Type B pancreatic cell (in vitro differentiated cells): ENCODE measurements around the gene CEP128. TPM values are rescaled to one million over a fixed set of nuclear protein-coding genes. Genes with fewer than 3 reads are reported as not detected.

Experiments
- DNase-seq: peaks from one replicate; pipeline ENCODE4 v3.0.0; 2021; ENCODE audit warnings: mixed read lengths; ENCODE audit not compliant: unreplicated experiment; ENCODE audit errors: extremely low spot score
- H3K27ac Mint-ChIP-seq: 2 replicates; pipeline ENCODE4 v1.8.0; 2021; ENCODE audit warnings: mild to moderate bottlenecking, mixed read lengths
- H3K27me3 Mint-ChIP-seq: 2 replicates; pipeline ENCODE4 v1.8.0; 2021; ENCODE audit warnings: mixed read lengths
- H3K36me3 Mint-ChIP-seq: 2 replicates; pipeline ENCODE4 v1.8.0; 2021; ENCODE audit warnings: mixed read lengths
- H3K4me1 Mint-ChIP-seq: one replicate; pipeline ENCODE4 v1.8.0; 2021; ENCODE audit warnings: mixed read lengths; ENCODE audit not compliant: unreplicated experiment
- H3K4me3 Mint-ChIP-seq: 2 replicates; pipeline ENCODE4 v1.8.0; 2021; ENCODE audit warnings: mild to moderate bottlenecking, mixed read lengths
- H3K9me3 Mint-ChIP-seq: 2 replicates; pipeline ENCODE4 v1.8.0; 2021; ENCODE audit warnings: mixed read lengths
- total RNA-seq: library from RNA; stranded (reverse); gene quantifications from 2 replicates; pipeline ENCODE4 v1.2.1, GENCODE V29; 2021; ENCODE audit warnings: low replicate concordance
- TF ChIP-seq, protein P1 (sequence below): fragments of 200-600 bp; sonication (generic); conservative IDR thresholded peaks from 2 replicates; pipeline ENCODE4 v1.5.0; 2021; ENCODE audit warnings: antibody characterized with exemption, mild to moderate bottlenecking

Gene CEP128
- total RNA-seq, 1 donor from 2014 or later: 17.7 TPM

DNA sequence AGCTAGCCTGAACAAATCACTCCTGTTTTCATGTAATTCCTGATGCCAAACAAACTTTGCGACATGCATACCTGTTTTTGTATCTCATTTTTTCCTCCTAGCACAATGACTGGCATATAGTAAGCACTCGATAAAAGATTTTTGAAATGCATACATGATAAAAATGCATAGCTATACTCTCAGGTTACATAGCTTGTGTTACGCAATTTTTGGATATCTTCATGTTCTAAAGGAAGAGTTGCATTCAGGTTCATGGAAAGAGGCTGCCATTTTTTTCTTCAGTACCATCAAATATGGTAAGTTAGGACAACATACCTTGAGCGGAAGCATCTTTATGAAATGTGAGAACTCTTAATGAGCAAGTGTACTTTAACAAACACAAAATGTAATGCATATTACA, 445.4 kb downstream of the CEP128 start:
- Mint-ChIP-seq H3K36me3 (peaks cover 4% of the 10 kb centered on the region), H3K27me3 (no peaks in the 10 kb centered on the region), H3K4me1 (peaks cover 4% of the 10 kb centered on the region), H3K9me3 (no peaks in the 10 kb centered on the region), H3K27ac (no peak overlapping the region), H3K4me3 (no peak overlapping the region)
- TF ChIP-seq, protein P1, sequence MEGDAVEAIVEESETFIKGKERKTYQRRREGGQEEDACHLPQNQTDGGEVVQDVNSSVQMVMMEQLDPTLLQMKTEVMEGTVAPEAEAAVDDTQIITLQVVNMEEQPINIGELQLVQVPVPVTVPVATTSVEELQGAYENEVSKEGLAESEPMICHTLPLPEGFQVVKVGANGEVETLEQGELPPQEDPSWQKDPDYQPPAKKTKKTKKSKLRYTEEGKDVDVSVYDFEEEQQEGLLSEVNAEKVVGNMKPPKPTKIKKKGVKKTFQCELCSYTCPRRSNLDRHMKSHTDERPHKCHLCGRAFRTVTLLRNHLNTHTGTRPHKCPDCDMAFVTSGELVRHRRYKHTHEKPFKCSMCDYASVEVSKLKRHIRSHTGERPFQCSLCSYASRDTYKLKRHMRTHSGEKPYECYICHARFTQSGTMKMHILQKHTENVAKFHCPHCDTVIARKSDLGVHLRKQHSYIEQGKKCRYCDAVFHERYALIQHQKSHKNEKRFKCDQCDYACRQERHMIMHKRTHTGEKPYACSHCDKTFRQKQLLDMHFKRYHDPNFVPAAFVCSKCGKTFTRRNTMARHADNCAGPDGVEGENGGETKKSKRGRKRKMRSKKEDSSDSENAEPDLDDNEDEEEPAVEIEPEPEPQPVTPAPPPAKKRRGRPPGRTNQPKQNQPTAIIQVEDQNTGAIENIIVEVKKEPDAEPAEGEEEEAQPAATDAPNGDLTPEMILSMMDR: no peak
- DNase-seq: no peak

DNA sequence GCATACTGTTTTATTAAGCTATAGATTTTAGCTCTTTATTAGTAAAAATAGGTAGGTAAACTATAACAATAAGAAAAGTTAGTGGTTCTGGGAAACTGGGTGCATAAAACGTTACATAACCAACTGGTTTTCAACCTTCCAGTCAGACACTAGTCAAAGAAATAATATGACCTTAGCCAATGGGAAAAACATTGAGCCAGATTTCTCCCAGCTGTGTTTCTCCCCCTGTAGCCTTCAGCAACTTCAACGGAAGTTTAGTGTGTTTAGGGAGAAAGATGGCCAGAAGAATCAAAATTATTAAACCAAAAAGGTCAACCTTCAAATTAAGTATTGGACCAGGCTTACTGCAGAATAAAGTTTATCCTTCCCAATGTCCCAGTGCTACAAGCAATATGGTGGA, 446.8 kb downstream of the CEP128 start:
- Mint-ChIP-seq H3K4me3 (no peak overlapping the region), H3K4me1 (peaks cover 6% of the 10 kb centered on the region), H3K9me3 (no peaks in the 10 kb centered on the region), H3K27ac (no peak overlapping the region), H3K27me3 (no peaks in the 10 kb centered on the region), H3K36me3 (peaks cover 4% of the 10 kb centered on the region)
- DNase-seq: no peak
- TF ChIP-seq, protein P1: no peak

DNA sequence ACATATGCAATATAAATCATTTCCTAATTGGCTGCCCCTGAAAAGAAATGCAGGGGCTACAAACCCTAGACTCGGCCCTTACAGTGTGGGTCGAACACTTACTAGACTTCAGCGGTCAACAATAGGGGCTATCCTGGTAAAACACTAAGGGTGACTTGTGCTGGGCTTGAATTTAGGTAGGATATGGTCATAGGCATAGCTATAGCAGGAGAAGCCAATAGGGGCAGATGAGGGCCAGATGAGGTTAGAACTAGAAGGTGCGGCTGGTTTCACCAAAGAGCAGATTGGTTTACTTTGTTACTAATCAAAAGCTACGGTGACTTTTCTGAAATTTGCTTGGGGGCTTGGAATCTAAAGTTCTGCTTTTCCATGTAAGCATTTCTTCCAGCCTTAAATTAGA, 447.9 kb downstream of the CEP128 start:
- Mint-ChIP-seq H3K27me3 (no peaks in the 10 kb centered on the region), H3K27ac (no peak overlapping the region)

DNA sequence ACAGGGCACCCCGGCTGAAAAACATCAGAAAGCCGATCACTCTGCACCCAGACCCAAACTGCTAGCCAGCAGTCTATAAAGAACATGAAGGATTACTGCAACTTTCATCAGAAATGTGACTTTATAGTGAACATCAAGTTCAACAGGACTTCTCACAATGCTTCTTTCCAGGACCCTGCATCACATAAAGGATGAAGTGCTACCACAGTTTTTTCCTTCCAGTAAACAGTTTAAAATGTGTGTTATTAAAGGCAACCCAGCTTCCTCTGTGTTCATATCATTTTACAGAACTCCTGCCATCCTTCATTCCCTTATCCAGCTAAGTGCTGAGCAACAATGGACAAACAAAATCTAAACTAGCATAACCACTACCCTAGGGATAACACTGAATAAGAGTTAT, 449.9 kb downstream of the CEP128 start:
- Mint-ChIP-seq H3K9me3 (no peaks in the 10 kb centered on the region), H3K4me1 (peaks cover 6% of the 10 kb centered on the region), H3K36me3 (no peaks in the 10 kb centered on the region), H3K27ac (no peak overlapping the region), H3K4me3 (no peak overlapping the region), H3K27me3 (no peaks in the 10 kb centered on the region)
- no peak for DNase-seq
- TF ChIP-seq, protein P1: no peak

More for the DNA sequence above, 447.9 kb downstream of the CEP128 start:
- TF ChIP-seq, protein P1: no peak
- H3K9me3 Mint-ChIP-seq: no peaks in the 10 kb centered on the region
- no peak for DNase-seq
- peaks cover 6% of the 10 kb centered on the region for H3K4me1 Mint-ChIP-seq
- no peak overlapping the region for H3K4me3 Mint-ChIP-seq
- H3K36me3 Mint-ChIP-seq: peaks cover 4% of the 10 kb centered on the region

DNA sequence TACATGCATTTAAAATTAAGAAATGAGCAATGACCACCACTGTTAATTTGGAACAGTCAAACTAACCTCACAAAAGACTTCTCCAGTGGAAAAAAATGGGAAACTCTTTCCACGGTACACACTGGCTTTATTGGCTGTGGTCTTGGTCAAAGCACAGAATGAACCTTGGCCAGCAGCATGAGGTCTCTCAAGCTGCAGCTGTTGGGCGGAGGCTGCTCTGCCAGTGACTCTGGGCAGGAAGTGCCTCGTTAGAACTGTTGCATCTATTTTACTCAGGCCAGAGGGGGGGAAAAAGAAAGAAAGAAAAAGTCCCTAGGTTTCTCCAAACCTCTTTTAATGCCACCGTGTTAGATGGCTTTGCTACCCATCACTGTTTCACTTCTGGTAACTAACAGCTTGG, 450.4 kb downstream of the CEP128 start:
- Mint-ChIP-seq H3K9me3 (no peaks in the 10 kb centered on the region), H3K27me3 (no peaks in the 10 kb centered on the region), H3K36me3 (no peaks in the 10 kb centered on the region), H3K27ac (no peak overlapping the region), H3K4me3 (no peak overlapping the region), H3K4me1 (peaks cover 6% of the 10 kb centered on the region)
- TF ChIP-seq, protein P1: no peak
- DNase-seq: no peak

DNA sequence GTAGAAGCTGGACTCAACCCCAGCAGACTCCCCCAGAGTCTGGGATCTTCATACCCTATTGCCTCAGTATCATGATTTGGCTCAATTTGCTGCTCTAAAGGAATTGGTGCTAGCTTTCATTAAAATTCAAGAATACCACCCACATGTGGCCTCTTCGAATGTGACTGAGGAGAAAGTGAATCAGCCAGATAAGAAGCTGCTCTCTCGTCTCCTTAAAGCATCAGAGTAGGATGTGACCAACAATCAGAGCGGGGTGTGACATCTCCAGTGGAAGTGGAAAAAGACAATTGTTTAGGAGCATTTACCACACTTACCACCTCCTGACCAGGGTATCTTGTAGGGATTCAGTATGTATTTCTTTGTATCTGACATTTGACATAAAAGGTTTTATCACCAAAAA, 452.0 kb downstream of the CEP128 start:
- Mint-ChIP-seq H3K27ac (no peak overlapping the region), H3K4me1 (peaks cover 6% of the 10 kb centered on the region), H3K27me3 (no peaks in the 10 kb centered on the region), H3K36me3 (no peaks in the 10 kb centered on the region), H3K4me3 (no peak overlapping the region), H3K9me3 (peaks cover 3% of the 10 kb centered on the region)
- DNase-seq: no peak
- TF ChIP-seq, protein P1: no peak
